Astrocyte of the spinal cord (primary cell): ENCODE data around the gene TRPV4.
"Not testable (repeated sequence)": the region's sequence is repeated elsewhere in the genome, so short reads cannot be mapped to it uniquely, and the experiment has no call there.

Experiments
- DNase-seq: peaks from one replicate; pipeline ENCODE4 v3.0.0; 2011; ENCODE audit warnings: low read depth, low spot score
- H3K4me3 ChIP-seq: 2 replicates; pipeline ENCODE4 v1.5.1; 2011; ENCODE audit warnings: low read depth, mild to moderate bottlenecking, low read length, moderate library complexity
- in situ Hi-C: cut with HindIII; loops from 2 replicates; pipeline ENCODE4 v1.10.0; 2017; ENCODE audit warnings: low sequenced_read_pairs
- TF ChIP-seq, protein P1 (sequence below): IDR thresholded peaks from 2 replicates; pipeline ENCODE4 v1.5.1; 2012; ENCODE audit warnings: low read depth, mild to moderate bottlenecking, low read length, inconsistent platforms

The TRPV4 gene

DNA sequence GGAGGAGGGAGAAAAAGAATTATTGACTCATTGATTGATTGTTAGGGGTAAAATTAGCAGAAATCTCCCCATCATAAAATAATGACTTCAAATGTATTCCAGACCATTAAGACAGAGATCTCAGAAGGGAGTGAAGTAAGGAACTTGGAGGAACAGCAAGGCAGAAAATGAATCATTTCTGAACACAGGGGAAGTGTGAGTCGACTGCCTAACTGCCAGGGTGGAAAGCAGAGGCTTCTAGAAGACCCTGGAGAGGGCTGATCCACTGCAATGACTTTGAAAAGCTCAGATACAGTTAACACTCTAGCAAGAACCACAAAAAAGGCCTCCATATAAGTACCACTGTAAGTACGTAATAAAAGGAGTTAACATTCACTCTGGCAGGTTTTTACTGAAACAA, 37.5 kb upstream of the TRPV4 start:
- in situ Hi-C loops, result no loop called here
- TF ChIP-seq, protein P1, sequence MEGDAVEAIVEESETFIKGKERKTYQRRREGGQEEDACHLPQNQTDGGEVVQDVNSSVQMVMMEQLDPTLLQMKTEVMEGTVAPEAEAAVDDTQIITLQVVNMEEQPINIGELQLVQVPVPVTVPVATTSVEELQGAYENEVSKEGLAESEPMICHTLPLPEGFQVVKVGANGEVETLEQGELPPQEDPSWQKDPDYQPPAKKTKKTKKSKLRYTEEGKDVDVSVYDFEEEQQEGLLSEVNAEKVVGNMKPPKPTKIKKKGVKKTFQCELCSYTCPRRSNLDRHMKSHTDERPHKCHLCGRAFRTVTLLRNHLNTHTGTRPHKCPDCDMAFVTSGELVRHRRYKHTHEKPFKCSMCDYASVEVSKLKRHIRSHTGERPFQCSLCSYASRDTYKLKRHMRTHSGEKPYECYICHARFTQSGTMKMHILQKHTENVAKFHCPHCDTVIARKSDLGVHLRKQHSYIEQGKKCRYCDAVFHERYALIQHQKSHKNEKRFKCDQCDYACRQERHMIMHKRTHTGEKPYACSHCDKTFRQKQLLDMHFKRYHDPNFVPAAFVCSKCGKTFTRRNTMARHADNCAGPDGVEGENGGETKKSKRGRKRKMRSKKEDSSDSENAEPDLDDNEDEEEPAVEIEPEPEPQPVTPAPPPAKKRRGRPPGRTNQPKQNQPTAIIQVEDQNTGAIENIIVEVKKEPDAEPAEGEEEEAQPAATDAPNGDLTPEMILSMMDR, result no peak
- no peak overlapping the region for H3K4me3 ChIP-seq
- peak; percentile 41 for DNase-seq

DNA sequence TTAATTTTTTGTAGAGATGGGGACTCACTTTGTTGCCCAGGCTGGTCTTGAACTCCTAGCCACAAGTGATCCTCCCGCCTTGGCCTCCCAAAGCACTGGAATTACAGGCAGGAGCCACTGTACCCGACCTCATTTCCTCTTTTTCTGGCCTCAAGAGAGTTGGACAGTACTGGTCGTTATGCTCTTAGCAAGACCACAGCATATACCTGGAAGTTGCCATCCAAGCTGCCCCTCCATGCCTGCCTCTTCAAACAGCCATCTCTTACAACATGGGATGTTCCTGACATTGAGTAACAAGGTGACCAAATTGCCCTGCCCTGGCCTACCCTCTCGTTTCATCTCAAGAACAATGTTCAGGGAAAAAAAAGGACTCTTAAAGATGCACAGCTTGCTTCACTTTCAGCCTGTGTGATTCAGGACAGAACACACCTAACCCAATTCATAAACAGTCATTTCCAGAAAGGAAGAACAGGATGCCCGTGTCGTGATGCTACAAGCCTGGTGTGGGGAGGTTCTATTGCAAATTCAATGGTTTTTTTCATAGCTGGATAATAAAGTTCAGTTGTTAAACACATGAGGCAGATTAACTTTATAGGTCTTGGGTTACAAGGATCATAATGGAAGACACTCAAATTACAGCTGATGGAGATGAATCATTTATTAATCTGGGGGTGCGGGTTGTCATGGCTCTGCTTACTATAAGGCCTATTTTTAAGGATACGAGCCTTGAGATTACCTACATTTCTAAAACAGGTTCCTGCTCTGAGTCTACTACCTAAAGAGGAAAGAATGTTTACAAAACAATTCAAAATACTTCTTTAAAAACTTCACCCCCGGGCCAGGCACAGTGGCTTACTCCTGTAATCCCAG, 35.2 kb upstream of the TRPV4 start:
- no peak overlapping the region for H3K4me3 ChIP-seq
- in situ Hi-C loops, result no loop called here
- TF ChIP-seq, protein P1, result no peak
- DNase-seq, result no peak

DNA sequence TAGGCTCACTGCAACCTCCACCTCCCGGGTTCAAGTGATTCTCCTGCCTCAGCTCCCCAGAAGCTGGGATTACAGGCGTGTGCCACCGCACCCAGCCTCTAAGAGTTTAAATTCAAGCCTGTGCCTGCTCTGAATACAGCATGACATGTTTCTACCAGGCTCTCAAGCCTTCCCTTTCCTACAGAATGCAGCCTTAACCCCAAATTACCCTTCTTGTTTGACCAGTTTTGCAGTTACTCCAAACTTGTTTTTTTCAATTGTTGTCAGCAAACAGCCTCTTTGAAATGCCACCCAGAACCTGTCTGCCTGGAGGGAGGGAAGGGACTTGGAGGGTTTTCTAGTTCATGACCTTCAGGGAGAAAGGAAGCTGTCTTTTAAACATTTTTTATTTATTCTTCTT, 31.7 kb upstream of the TRPV4 start:
- TF ChIP-seq, protein P1, result no peak
- DNase-seq, result no peak
- in situ Hi-C loops, result no loop called here
- no peak overlapping the region for H3K4me3 ChIP-seq

DNA sequence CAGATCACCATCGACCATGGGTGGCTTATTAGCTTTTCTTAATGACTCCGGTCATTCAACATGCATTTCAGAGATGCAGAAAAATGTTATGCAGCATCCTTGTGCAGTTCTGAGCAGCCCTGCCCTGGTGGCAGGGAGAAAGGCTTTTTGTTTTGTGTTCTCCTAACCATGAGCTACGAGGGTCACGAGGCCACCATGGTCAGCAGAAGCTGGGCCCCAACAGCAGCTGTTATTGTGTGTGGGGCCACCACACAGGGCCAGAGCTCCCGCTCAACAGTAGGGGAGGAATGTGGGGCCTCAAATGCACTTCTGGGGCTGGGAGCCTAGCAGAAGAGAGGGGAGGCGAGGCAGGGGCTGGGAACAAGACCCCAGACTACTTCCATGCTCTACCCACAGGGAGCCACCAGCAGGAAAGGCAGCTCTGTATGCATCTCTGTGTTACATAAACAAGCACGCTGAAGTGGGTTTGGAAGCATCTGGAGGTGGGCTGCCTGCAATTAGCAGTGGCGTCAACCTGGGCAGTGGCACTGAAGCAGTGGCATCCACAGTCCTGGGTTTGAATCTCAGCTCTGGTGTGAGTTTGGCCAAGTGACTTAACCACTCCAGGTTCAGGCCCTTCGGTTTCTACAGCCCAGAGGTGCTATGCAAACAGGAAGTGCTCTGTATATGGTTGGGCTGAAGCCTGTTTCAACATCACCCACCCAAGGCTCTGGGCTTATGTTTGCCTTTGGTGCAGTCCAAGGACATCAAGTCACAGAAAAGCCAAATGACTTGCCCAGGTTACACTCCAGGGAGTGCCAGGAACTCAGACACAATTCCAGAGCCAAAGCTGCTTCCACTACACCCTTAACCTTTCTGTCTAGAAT, 30.9 kb upstream of the TRPV4 start:
- DNase-seq, result peak; percentile 28
- in situ Hi-C loops, result no loop called here
- no peak overlapping the region for H3K4me3 ChIP-seq
- TF ChIP-seq, protein P1, result no peak

- DNase-seq, H3K4me3 ChIP-seq, in situ Hi-C loops: not testable (repeated sequence)
Measured at GRCh38 chr12:109862491-109862890, 29.3 kb upstream of the TRPV4 start.

- TF ChIP-seq, protein P1, result no peak
- in situ Hi-C loops, result no loop called here
- no peak for DNase-seq
- H3K4me3 ChIP-seq, result no peak overlapping the region
Measured at GRCh38 chr12:109861689-109862314, 28.6 kb upstream of the TRPV4 start.

- TF ChIP-seq, protein P1, result no peak
- H3K4me3 ChIP-seq, result no peak overlapping the region
- in situ Hi-C loops, result no loop called here
- no peak for DNase-seq
Measured at GRCh38 chr12:109860977-109861376, 27.8 kb upstream of the TRPV4 start.
